GM15510 (cell line): Measurements from ENCODE around the gene ZMPSTE24.

ENCODE experiments used
- POLR2A ChIP-seq: IDR thresholded peaks from 3 replicates; pipeline ENCODE4 v1.6.1; 2011; ENCODE audit warnings: borderline replicate concordance; ENCODE audit not compliant: insufficient read length; ENCODE audit errors: extremely low read depth

The ZMPSTE24 gene

DNA sequence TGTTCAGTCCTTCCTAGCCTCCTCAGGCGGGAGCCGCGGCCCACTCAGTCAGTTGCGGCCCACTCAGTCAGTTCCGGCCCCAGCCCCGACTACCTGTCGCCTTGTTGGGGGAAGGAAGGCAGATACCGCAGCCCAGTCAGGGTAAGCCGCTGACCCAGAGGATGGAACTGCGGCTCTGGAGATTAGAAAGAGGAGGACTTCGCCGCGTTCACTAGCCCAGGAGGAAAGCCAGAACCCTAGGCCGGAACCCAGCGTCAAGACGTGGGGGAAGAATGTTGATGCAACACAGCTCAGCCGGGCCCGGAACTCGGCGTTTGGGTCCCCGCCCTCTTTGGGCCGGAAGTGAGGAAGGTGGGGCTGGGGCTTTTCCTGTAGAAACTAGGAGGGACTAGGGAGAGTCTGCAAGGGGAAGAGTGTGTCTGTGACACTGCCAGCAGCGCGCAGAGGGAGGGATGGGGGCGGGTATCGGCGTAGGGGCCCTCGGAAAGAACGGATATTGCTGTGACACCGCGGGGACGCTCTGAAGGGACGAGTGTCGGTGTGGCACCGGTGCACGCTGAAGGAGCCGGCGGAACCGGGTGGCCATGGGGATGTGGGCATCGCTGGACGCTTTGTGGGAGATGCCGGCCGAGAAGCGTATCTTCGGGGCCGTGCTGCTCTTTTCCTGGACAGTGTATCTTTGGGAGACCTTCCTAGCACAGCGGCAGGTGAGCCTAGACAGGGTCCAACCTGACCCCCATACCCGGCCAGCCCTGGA, at the start of gene ZMPSTE24:
Gene ZMPSTE24 (plus strand): TSS at position 549 of the 757 bp plus-strand sequence. CDS start 36 bp downstream, at position 585.
- peak; percentile 80 for TF ChIP-seq POLR2A

DNA sequence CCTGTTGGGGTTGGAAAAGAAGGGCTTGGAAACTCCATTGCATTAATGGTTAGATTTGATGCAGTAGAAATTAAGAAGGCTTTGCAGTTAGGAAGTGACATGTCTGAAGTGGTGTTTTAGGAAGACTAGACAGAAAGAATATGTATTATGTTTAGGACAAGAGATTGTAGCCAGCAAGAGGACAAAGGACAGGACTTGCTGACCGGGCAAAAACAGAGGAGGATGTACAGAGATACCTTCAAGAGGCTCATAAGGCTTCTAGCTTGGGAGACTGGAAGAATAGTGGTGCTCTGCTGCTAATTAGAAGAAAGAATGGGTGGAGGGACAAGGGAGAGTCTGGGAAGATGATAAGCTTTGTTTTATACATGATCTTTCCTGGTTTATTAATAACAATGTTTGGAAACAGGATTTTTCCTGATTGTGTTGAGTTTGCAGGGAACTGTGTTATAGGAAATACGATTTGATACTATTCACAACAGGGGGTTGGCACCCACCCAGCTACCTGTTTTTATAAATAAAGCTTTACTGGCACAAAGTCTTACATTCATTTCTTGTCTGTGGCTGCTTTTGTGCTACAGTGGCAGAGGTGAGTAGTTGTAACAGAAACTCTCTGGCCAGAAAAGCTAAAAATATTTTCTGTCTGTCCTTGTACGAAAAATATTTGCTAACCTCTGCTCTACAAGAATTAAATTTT, 47.4 kb upstream of the ZMPSTE24 start:
- TF ChIP-seq POLR2A: no peak

DNA sequence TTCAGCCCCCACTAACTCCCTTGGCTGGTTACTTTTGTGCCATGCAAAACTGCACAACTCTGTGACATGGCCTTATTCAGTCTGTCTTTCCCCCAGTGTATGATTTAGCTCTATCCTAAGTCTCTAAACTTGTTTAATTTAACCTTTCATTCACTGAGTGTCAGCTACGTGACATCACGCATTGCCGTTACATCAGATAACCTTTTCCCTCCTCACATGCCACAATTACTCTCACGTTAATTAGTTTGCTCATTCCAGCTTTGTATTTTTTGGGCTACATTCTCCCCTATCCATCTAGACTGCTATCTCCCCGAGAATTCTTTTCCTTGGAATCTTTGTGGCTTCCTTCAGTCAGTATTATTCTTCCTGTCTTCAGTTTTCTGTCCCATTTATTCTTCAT, 39.7 kb upstream of the ZMPSTE24 start:
- no peak for TF ChIP-seq POLR2A

DNA sequence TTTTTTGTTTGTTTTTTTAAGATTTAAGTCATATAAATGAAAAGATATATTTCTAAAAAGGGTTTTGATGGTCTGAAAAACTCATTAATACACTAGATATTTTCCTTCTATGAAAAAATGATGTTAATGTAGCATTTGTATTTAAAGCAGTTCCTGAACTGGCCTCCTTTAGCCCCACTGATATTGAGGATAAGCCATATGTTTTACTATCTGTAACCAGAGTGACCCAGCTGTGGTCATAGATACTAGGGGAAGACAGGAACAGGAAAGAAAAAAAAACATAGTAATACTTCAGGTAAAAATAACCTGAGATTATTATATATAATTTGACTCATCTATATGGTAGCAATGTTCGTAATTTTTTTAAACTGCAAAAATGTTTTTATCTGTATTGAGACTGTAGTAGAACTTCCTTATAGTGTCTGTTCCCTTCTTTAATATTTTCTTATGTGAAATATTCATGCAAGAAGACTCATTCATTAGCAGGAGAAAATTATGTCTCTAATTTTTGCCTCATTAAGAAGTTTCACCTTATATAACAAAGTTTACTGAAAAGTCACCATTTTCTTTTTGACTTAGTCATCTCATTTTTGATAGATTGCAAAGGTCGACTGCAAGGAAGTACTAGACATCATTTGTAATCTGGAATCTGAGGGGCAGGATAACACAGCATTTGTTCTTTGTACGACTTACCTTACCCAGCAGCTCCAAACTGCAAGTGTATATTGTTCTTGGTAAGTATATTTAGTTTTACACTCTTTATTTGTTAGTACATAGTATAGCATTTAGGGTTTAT, 35.9 kb upstream of the ZMPSTE24 start:
- no peak for TF ChIP-seq POLR2A

DNA sequence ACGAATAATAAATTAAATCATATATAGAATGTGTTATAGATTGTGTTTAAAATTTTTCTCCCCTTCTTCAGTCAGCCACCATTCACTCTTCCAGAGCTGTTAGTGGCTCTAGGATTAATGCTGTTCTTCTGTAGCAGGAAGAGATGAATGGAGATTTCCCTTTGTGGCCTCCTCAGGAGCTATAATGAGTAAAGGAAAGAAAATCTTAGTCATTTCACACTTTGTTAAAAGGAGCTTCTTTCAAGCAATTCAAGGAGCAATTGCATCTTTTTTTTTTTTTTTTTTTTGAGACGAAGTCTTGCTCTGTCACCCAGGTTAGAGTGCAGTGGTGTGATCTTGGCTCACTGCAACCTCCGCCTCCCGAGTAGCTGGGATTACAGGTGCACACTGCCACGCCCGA, 34.0 kb upstream of the ZMPSTE24 start:
- no peak for TF ChIP-seq POLR2A

DNA sequence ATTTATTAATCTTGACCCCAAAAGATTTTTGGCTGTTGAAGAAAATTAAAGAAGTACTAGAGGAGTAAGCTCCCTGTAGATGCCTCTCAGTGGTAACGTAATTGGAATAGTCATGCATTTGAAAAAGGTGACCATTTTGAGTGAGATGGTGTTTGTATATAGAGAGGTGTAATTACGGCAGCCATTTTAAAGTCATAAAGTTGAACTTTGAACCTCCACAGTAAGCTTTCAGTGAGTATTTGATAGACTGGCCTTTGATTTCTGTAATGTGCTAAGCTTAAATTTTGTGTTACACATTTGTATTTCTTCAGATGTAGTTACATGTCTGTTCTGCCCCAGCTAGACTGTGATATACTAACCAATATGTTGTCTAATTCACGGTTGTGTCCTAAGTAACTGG, 31.8 kb upstream of the ZMPSTE24 start:
- no peak for TF ChIP-seq POLR2A

DNA sequence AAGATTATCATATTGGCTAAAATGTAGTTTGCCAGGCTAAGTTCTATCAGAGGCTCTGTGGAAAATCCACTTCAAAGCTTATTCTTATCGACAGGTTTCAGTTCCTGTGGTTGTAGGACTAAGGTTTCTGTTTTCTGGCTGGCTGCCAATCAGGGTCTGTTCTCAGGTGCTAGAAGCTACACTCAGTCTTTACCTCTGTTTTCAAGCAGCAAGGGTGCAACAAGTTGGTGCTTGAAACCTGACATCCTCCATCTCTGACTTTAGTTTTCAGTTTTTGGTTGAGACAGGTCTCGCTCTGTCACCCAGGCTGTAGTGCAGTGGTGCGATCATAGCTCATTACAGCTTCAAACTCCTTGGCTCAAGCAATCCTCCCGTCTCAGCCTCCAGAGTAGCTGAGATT, 25.6 kb upstream of the ZMPSTE24 start:
- TF ChIP-seq POLR2A: no peak

DNA sequence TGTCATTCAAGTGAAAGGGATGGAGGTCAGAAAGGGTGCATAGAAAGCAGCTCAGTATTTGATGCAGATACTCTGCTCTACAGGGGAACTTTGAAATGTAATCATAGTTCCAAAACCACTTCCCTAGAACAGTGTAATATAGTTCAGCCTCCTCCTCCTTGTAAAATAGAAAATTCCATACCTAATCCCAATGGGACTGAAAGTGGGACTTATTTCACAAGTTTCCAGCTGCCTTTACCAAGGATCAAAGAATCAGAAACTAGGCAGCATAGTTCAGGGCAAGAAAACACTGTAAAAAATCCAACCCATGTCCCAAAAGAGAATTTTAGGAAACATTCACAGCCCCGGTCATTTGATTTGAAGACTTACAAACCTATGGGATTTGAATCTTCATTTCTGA, 18.4 kb upstream of the ZMPSTE24 start:
- no peak for TF ChIP-seq POLR2A

DNA sequence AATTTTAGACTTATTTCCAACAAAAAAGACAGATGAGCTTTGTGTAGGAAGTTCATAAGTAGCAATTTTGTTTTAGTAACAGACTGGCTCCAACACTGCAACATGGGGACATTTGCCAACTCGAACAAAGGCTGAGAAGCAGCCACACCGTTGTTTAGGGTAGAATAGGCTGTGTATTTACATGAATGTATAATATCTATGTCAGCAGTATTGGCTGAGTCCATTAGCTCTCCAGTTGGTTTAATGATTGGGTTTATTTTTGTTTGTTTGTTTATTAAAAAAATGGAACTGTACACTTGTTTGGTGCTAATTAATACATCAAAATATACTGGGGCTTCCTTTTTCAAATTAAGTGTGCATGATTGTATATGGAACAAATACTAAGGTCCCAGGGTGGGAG, 17.6 kb upstream of the ZMPSTE24 start:
- no peak for TF ChIP-seq POLR2A

DNA sequence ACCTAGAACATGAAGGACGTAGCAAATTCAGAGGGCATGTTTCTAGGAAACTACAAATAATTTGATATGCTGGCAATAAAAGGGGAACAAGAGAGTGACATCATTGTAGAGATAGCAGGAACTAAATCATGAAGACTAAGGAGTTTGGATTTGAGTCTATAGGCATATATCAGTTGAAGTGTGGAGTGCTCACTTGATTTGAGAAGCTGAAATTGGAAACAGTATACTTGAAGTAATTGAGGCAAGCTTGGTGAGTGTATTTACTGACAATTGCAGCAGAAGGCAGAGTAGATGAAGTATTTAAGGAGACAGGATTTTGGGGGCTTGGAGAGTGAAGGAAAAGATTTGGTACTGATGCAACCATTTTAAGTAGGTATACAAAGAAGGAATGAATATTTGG, 16.7 kb upstream of the ZMPSTE24 start:
- no peak for TF ChIP-seq POLR2A

DNA sequence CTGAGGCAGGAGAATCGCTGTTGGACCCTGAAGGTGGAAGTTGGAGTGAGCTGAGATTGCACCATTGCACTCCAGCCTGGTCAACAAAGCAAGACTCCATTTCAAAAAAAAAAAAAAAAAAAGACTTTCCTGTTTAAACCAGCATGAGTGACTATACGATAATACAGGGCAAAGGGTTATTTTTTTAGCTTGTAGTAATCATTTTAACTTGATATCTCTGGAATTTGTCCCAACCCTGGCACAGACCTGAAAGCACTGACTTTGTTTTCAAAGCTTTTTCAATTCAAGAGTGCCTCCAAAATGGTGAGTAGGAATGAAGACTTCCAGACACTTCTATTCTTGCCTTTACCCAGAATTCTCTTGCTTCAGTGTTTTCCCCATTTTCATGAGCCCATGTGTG, 14.7 kb upstream of the ZMPSTE24 start:
- TF ChIP-seq POLR2A: no peak

DNA sequence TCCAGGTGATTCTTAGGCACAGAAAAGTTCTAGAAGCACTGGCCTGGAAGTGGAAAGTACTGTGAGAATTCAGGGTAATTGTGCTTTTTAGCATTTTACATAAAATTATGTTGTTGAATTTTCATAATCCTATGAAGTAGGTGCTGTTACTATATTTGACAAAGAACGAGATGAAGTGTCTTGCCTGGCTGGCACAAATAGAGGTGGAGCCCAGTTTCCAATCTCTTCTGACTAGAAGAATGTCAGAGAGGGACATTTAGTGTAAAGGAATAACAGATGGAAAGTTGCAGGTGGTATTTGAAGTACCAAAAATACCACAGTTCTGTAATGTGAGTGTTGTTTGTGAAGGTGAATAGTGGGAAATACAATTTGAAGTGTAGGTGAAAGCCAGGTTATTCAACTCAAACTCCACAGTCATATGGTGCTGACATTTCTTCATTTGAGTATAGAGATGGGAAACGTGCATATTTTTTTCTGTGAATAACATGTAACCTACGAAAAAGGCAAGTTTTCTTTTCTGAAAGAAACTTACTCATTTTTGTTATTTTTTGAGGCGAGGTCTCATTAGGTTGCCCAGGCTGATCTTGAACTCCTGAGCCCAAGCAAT, 13.8 kb upstream of the ZMPSTE24 start:
- TF ChIP-seq POLR2A: no peak

DNA sequence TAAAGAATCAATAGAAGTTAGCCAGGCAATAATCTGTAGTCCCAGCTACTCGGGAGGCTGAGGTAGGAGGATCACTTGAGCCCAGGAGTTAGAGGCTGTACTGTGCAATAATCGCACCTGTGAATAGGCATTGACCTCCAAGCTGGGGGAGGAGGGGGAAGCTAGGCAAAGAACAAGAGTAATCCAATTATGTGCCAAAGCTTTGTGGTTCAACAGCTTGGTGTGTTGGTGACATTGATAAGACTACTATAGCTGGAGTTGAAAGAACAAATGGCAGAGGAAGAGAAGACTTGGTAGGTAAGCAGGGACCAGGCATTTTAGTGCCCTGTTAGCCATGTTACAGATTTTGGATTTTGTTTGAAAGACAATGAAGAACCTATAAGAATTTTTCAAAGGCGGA, 12.3 kb upstream of the ZMPSTE24 start:
- TF ChIP-seq POLR2A: no peak

DNA sequence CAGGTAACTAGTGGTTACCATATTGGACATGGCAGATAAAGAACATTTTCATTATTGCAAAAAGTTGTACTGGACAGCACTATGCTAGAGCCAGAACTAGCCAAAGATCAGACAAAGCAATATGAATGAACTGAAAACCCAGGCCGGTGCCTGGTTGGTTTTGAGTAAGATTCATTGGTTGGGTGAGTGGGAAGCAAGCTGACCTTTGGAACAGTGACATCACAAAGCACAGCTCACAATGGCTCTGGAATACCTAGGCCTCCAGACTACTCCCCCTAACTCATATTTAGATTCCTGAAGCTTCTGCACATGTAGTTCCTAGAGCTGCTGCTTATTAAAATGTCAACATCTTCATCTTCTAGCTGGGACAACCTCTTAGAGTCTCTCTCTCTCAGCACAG, 10.4 kb upstream of the ZMPSTE24 start, which contains the start of gene TMCO2:
Gene TMCO2 (plus strand): TSS at position 283 of the 400 bp plus-strand sequence. CDS start 57 bp downstream, at position 340.
- no peak for TF ChIP-seq POLR2A

DNA sequence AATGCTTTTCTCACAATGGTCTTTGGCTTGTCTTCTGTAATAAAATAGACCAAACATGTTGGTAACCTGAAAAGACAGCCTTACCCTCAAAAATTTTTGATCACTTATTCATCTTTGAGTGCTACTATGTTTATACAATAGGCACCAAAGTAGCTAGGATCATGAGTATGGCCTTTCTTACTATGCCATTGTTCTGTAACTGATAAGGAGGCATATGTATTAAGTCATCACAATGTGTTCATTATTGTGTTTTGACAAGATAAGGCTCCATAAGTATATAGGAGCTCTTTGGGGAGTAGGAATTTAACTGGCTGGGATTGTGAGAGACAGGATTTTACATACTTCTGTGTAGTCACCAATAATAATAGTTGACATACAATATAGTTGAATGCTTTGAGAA, 9.6 kb upstream of the ZMPSTE24 start:
- no peak for TF ChIP-seq POLR2A
